SU-DHL-6 (cell line): ENCODE results near the gene PRAMEF27.
"Not testable (repeated sequence)": the region's sequence is repeated elsewhere in the genome, so short reads cannot be mapped to it uniquely, and the experiment has no call there.

ENCODE experiments used
- H2AFZ ChIP-seq: fragments of 200-600 bp; sonication (generic); 2 replicates; pipeline ENCODE4 v1.6.1; 2014; ENCODE audit warnings: low read depth, mild to moderate bottlenecking, moderate library complexity, mixed read lengths, antibody characterized with exemption, low read length; ENCODE audit not compliant: severe bottlenecking
- H3F3A ChIP-seq: fragments of 200-600 bp; shearing (Covaris generic); 2 replicates; pipeline ENCODE4 v1.6.0; 2016; ENCODE audit warnings: antibody characterized with exemption, mild to moderate bottlenecking; ENCODE audit not compliant: insufficient read depth
- H3K27ac ChIP-seq: fragments of 200-600 bp; sonication (generic); 2 replicates; pipeline ENCODE4 v1.5.1; 2016; ENCODE audit warnings: low read depth, mild to moderate bottlenecking, low read length, moderate library complexity, mixed read lengths
- H3K27me3 ChIP-seq: fragments of 200-600 bp; sonication (generic), shearing (Covaris generic); 2 replicates; pipeline ENCODE4 v1.6.0; 2014; ENCODE audit warnings: mild to moderate bottlenecking, low read length
- H3K36me3 ChIP-seq: fragments of 200-600 bp; sonication (generic); 2 replicates; pipeline ENCODE4 v1.6.1; 2014; ENCODE audit warnings: mild to moderate bottlenecking, low read length, mixed read lengths
- H3K4me2 ChIP-seq: fragments of 300-600, 200-600 bp; shearing (Covaris generic), sonication (generic); 2 replicates; pipeline ENCODE4 v1.6.0; 2014; ENCODE audit warnings: low read length, low read depth, mild to moderate bottlenecking; ENCODE audit not compliant: poor library complexity, severe bottlenecking
- H3K4me3 ChIP-seq: fragments of 200-600 bp; sonication (generic); 2 replicates; pipeline ENCODE4 v1.5.1; 2014; ENCODE audit warnings: antibody characterized with exemption, low read length, mild to moderate bottlenecking, mixed read lengths; ENCODE audit not compliant: insufficient read depth, poor library complexity, severe bottlenecking
- H3K79me2 ChIP-seq: fragments of 200-600 bp; sonication (generic); 2 replicates; pipeline ENCODE4 v1.6.1; 2014; ENCODE audit warnings: mild to moderate bottlenecking, low read length, moderate library complexity; ENCODE audit not compliant: insufficient read depth
- H3K9ac ChIP-seq: fragments of 200-600 bp; sonication (generic); 2 replicates; pipeline ENCODE4 v1.7.0; 2014; ENCODE audit warnings: mild to moderate bottlenecking, low read length
- H3K9me2 ChIP-seq: fragments of 200-600 bp; sonication (generic); replicated peaks from 2 replicates; pipeline ENCODE4 v1.6.1; 2014; ENCODE audit warnings: low read length; ENCODE audit not compliant: insufficient read depth
- H3K9me3 ChIP-seq: fragments of 200-600 bp; sonication (generic); 2 replicates; pipeline ENCODE4 v1.6.1; 2014; ENCODE audit warnings: low read length, mixed read lengths; ENCODE audit not compliant: insufficient read depth
- H4K20me1 ChIP-seq: fragments of 200-600 bp; sonication (generic); 2 replicates; pipeline ENCODE4 v1.6.1; 2014; ENCODE audit warnings: low read depth, mild to moderate bottlenecking, antibody characterized with exemption, low read length, moderate library complexity, mixed read lengths

The PRAMEF27 gene

DNA sequence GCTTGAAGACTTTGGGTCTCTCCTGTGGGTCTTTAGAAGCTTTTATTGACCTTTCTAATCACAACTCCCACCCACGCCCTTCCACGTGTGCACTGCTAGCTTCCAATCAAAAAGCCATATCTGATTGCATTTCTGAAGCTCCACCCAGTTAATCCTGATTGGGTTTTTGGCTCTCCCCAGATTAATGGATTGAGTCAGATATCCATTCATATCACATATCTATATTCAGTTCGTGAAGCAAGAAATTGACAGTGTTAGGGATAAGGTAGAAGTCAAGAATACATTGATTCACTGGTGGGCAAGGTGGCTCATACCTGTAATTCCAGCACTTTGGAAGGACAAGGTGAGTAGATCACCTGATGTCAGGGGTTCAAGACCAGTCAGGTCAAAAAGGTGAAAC, at the start of gene PRAMEF27:
TSS of gene PRAMEF27 (minus strand) at position 101 of the 400 bp plus-strand sequence. CDS start 2,916 bp downstream, outside the sequence.
- not testable (repeated sequence) for H3K9me3 ChIP-seq, H3F3A ChIP-seq, H3K36me3 ChIP-seq, H3K4me2 ChIP-seq, H3K9ac ChIP-seq, H3K9me2 ChIP-seq, H3K79me2 ChIP-seq, H3K27me3 ChIP-seq, H3K27ac ChIP-seq, H3K4me3 ChIP-seq, H4K20me1 ChIP-seq, H2AFZ ChIP-seq

DNA sequence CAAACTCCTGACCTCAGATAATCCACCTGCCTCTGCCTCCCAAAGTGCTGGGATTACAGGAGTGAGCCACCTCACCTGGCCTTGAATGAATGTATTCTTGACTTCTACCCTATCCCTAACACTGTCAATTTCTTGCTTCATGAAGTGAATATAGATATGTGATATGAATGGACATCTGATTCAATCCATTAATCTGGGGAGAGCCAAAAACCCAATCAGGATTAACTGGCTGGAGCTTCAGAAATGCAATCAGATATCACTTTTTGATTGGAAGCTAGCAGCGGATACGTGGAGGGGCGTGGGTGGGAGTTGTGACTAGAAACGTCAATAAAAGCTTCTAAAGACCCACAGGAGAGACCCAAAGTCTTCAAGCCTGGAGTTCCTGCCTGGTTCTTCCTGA, 14.1 kb upstream of the PRAMEF27 start, which contains the start of gene PRAMEF25:
TSS of gene PRAMEF25 (plus strand) at position 301 of the 400 bp plus-strand sequence. CDS start 2,920 bp downstream, outside the sequence.
- H3K27ac ChIP-seq, H3K79me2 ChIP-seq, H3K9me2 ChIP-seq, H2AFZ ChIP-seq, H3F3A ChIP-seq, H3K36me3 ChIP-seq, H3K9ac ChIP-seq, H3K27me3 ChIP-seq, H3K9me3 ChIP-seq, H3K4me2 ChIP-seq, H4K20me1 ChIP-seq, H3K4me3 ChIP-seq: not testable (repeated sequence)

DNA sequence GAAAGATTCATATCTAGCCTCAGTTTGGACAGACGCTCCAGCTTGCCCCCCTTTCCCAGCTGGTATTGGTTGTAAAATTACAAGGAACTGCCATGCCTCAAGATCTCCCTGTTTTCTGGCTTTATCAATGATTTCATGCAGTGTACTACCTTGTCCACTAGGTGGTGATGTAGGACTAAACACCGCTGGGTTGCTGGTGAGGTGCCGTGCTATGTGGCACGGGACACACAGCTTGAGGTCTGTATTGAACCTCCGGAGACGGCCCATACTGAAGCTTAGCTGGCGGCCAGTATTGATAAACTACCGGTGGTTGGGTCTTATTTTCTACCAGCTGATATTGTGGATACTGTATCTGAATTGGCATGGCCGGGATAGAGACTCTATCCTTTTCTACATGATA, 36.5 kb downstream of the PRAMEF27 start:
- H3K4me3 ChIP-seq, H3K4me2 ChIP-seq, H2AFZ ChIP-seq, H3K79me2 ChIP-seq, H3K36me3 ChIP-seq, H3K27me3 ChIP-seq, H3F3A ChIP-seq, H3K27ac ChIP-seq, H3K9me3 ChIP-seq, H4K20me1 ChIP-seq, H3K9me2 ChIP-seq, H3K9ac ChIP-seq: not testable (repeated sequence)

DNA sequence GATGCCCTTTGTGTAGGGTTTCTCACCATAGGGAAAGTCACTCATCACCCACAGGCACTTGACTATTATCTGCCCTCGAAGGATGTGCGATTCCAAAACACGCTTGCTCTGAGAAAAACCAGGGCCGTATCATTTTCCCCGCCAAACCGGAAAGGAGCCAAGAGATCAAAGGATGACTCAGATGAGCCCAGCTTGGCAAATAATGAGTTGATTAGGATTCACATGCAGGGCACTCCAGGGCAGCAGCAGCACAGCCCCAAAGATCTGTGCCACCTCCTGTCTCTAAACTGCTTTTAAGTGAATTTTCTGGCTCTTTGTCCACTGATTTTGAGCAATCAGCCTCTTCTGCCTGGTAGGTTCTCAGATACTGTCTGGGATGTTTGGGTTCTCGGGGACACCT, 44.4 kb downstream of the PRAMEF27 start:
- not testable (repeated sequence) for H3K9me3 ChIP-seq, H3K9ac ChIP-seq, H2AFZ ChIP-seq, H3K9me2 ChIP-seq, H3K4me3 ChIP-seq, H3K27ac ChIP-seq, H3K4me2 ChIP-seq, H3K79me2 ChIP-seq, H4K20me1 ChIP-seq, H3K27me3 ChIP-seq, H3K36me3 ChIP-seq, H3F3A ChIP-seq

DNA sequence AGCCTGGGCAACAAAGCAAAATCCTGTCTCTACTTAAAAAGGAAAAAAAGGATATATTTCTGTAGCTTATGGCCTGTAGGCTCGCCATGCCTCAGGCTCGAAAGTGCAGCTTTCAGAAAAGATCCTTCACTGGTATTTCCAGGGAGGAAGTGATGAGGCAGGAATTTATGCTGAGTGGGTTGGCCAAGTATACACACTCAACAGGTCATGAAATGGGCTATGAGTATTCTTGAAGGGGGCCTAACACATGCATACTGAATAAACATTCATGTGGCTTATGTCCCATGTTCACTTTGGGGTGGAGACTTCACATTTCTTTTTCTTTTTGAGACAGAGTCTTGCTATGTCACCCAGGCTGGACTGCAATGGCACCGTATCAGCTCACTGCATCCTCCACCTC, 47.0 kb downstream of the PRAMEF27 start:
- H2AFZ ChIP-seq, H3K4me2 ChIP-seq, H3K27me3 ChIP-seq, H3K4me3 ChIP-seq, H4K20me1 ChIP-seq, H3K9me2 ChIP-seq, H3K9ac ChIP-seq, H3K9me3 ChIP-seq, H3K27ac ChIP-seq, H3K79me2 ChIP-seq, H3K36me3 ChIP-seq, H3F3A ChIP-seq: not testable (repeated sequence)

DNA sequence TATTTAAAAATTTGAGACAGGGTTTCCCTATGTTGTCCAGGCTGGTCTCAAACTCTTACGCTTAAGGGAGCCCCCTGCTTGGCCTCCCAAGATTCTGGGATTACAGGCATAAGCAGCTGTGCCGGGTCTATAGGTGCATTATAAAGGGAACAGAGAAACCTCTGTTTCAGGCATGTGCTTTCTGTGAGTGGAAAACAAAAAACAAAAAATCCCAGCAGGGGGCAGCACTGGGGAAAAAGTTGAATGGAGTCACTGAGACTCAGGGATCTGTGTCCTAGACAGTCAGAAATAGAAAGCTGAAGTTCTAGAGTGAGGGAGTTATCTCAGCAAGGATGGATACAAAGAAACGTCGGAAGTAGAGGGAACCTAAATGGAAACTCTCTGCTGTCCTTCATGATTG, 50.6 kb downstream of the PRAMEF27 start:
- not testable (repeated sequence) for H3K4me3 ChIP-seq, H3K36me3 ChIP-seq, H3K27me3 ChIP-seq, H4K20me1 ChIP-seq, H3F3A ChIP-seq, H3K9me3 ChIP-seq, H3K9ac ChIP-seq, H3K79me2 ChIP-seq, H3K27ac ChIP-seq, H3K9me2 ChIP-seq, H3K4me2 ChIP-seq, H2AFZ ChIP-seq
